Stomach (tissue), 4 donors: Measurements from ENCODE around the gene PGBD5.

Experiments
- EP300 ChIP-seq: sonication (generic); formaldehyde crosslinking; IDR thresholded peaks from one replicate; pipeline ENCODE4 v1.6.1; 2017; ENCODE audit warnings: antibody characterized with exemption
- POLR2A ChIP-seq, 4 donors: fragments of 450-650 bp; IDR thresholded peaks; one replicate each; pipeline ENCODE4 v1.6.1; 2016; ENCODE audit warnings: antibody characterized with exemption in 4 of 4, control low read depth in 2 of 4, mild to moderate bottlenecking in 1 of 4, moderate library complexity in 1 of 4
- POLR2AphosphoS5 ChIP-seq, 3 donors: sonication (generic); formaldehyde crosslinking; IDR thresholded peaks; one replicate each; pipeline ENCODE4 v1.6.1; 2016; ENCODE audit warnings: antibody characterized with exemption in 3 of 3
- TF ChIP-seq, protein P1 (sequence below), 7 experiments: fragments of 450-650 bp in 4 of 7; fragments of 200-600 bp in 3 of 7; sonication (generic) in 3 of 7; IDR thresholded peaks; one replicate each; pipeline ENCODE4 v1.5.1; 2016 to 2019; ENCODE audit warnings: antibody characterized with exemption in 7 of 7, control low read depth in 2 of 7, mild to moderate bottlenecking in 1 of 7

DNA sequence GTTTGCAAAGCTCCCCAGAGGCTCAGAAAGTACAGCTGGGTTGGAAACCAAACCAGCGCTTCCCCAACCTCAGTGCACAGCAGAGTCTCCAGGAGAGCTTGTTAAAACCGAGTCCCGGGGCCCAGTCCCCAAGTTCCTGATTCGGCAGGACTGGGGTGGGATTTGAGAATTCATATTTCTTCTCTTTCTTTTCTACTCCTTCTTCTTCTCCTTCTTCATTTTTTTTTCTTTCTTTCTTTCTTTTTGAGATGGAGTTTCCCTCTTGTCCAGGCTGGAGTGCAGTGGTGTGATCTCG lies 136.8 kb downstream of the PGBD5 start:
- TF ChIP-seq, protein P1, sequence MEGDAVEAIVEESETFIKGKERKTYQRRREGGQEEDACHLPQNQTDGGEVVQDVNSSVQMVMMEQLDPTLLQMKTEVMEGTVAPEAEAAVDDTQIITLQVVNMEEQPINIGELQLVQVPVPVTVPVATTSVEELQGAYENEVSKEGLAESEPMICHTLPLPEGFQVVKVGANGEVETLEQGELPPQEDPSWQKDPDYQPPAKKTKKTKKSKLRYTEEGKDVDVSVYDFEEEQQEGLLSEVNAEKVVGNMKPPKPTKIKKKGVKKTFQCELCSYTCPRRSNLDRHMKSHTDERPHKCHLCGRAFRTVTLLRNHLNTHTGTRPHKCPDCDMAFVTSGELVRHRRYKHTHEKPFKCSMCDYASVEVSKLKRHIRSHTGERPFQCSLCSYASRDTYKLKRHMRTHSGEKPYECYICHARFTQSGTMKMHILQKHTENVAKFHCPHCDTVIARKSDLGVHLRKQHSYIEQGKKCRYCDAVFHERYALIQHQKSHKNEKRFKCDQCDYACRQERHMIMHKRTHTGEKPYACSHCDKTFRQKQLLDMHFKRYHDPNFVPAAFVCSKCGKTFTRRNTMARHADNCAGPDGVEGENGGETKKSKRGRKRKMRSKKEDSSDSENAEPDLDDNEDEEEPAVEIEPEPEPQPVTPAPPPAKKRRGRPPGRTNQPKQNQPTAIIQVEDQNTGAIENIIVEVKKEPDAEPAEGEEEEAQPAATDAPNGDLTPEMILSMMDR (IDR thresholded peaks at IDR 0.05), result no peak
- TF ChIP-seq POLR2A (IDR thresholded peaks at IDR 0.05) (no peak), POLR2AphosphoS5 (IDR thresholded peaks at IDR 0.05) (no peak), EP300 (no peak)
